ENCODE results near the gene ERCC8. TPM values are rescaled to one million over a fixed set of nuclear protein-coding genes. Genes with fewer than 3 reads are reported as not detected.

Gene ERCC8
- total and polyA plus RNA-seq, 2 experiments from 2014 or later, result 21.6 to 53.9 TPM

GRCh38 chr5:60972231-60972630 is 27.4 kb upstream of the ERCC8 start:
- no peak for DNase-seq (ENCODE audit: low spot score)
- Histone ChIP-seq H3F3A (replicated peaks; ENCODE audit: low read depth) (no peaks in the 10 kb centered on the region), H3K79me2 (replicated peaks; ENCODE audit: insufficient read depth) (peaks cover 85% of the 10 kb centered on the region)

DNA sequence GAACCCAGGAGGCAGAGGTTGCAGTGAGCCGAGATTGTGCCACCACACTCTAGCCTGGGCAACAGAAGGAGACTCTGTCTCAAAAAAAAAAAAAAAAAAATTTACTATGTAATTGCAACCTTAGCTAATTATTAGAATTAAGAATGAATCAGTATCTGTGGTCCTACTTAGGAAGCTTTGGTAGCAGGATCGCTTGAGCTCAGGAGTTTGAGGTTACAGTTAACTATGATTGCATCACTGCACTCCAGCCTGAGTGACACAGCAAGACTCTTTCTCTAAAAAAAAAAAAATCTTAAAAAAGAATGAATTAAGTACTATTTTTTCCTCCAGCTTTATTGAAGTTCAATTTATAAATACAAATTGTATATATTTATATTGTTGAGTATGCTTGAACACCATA is 16.8 kb upstream of the ERCC8 start:
- H3K79me2 ChIP-seq (replicated peaks; ENCODE audit: insufficient read depth), result peaks cover 53% of the 10 kb centered on the region
- no peak overlapping the region for H2AFZ ChIP-seq
- H3K36me3 ChIP-seq (ENCODE audit: insufficient read depth), result no peaks in the 10 kb centered on the region
- DNase-seq (ENCODE audit: low spot score), result no peak
- peaks cover 3% of the 10 kb centered on the region; the same call in 1 of the 2 replicates for H4K20me1 ChIP-seq (replicated peaks; ENCODE audit: insufficient read depth)
- ATAC-seq, result no peak
- no peaks in the 10 kb centered on the region for H3K27me3 ChIP-seq (ENCODE audit: insufficient read depth)
- no peaks in the 10 kb centered on the region for H3F3A ChIP-seq (replicated peaks; ENCODE audit: low read depth)
- no peak overlapping the region for H3K27ac ChIP-seq (ENCODE audit: low read depth)
- Mint-ChIP-seq H3K4me3 (no peak overlapping the region), H3K9me3 (peaks cover 3% of the 10 kb centered on the region; the same call in 2 of the 3 replicates), H3K27ac (no peak overlapping the region), H3K36me3 (ENCODE audit: low read depth) (no peaks in the 10 kb centered on the region; the same call in 2 of the 3 replicates), H3K4me1 (no peaks in the 10 kb centered on the region), H3K27me3 (ENCODE audit: insufficient read depth, low read depth, poor library complexity) (peaks cover 2% of the 10 kb centered on the region)
- no peak overlapping the region for H3K4me3 ChIP-seq
- no peaks in the 10 kb centered on the region for H3K4me1 ChIP-seq (ENCODE audit: insufficient read depth)
- H3K9me2 ChIP-seq (ENCODE audit: insufficient read depth), result no peaks in the 10 kb centered on the region
- no peak overlapping the region for H3K4me2 ChIP-seq
- no peak for TF ChIP-seq CREB1 (CRISPR knock-in tag; IDR thresholded peaks at IDR 0.05; ENCODE audit: low read depth)
- TF ChIP-seq EZH2phosphoT487 (IDR thresholded peaks at IDR 0.05; ENCODE audit: unreplicated experiment), result no peak
- TF ChIP-seq, protein P1, sequence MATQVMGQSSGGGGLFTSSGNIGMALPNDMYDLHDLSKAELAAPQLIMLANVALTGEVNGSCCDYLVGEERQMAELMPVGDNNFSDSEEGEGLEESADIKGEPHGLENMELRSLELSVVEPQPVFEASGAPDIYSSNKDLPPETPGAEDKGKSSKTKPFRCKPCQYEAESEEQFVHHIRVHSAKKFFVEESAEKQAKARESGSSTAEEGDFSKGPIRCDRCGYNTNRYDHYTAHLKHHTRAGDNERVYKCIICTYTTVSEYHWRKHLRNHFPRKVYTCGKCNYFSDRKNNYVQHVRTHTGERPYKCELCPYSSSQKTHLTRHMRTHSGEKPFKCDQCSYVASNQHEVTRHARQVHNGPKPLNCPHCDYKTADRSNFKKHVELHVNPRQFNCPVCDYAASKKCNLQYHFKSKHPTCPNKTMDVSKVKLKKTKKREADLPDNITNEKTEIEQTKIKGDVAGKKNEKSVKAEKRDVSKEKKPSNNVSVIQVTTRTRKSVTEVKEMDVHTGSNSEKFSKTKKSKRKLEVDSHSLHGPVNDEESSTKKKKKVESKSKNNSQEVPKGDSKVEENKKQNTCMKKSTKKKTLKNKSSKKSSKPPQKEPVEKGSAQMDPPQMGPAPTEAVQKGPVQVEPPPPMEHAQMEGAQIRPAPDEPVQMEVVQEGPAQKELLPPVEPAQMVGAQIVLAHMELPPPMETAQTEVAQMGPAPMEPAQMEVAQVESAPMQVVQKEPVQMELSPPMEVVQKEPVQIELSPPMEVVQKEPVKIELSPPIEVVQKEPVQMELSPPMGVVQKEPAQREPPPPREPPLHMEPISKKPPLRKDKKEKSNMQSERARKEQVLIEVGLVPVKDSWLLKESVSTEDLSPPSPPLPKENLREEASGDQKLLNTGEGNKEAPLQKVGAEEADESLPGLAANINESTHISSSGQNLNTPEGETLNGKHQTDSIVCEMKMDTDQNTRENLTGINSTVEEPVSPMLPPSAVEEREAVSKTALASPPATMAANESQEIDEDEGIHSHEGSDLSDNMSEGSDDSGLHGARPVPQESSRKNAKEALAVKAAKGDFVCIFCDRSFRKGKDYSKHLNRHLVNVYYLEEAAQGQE (IDR thresholded peaks at IDR 0.05; ENCODE audit: unreplicated experiment), result no peak
- no peak for TF ChIP-seq EZH2 (IDR thresholded peaks at IDR 0.05; ENCODE audit: low read depth, unreplicated experiment)
- no peak for TF ChIP-seq STAT1 (IDR thresholded peaks at IDR 0.05; ENCODE audit: unreplicated experiment)
- no peak for TF ChIP-seq ZNF114 (CRISPR knock-in tag; IDR thresholded peaks at IDR 0.05)
- no peak for TF ChIP-seq ZNF331 (CRISPR knock-in tag; IDR thresholded peaks at IDR 0.05; ENCODE audit: low read depth)
- TF ChIP-seq ETS1 (IDR thresholded peaks at IDR 0.05), result no peak

More at GRCh38 chr5:60972231-60972630, 27.4 kb upstream of the ERCC8 start:
- no peak for TF ChIP-seq JUNB (IDR thresholded peaks at IDR 0.05; ENCODE audit: unreplicated experiment)
- TF ChIP-seq, protein P1 (IDR thresholded peaks at IDR 0.05; ENCODE audit: unreplicated experiment), result no peak
- TF ChIP-seq EZH2phosphoT487 (IDR thresholded peaks at IDR 0.05; ENCODE audit: unreplicated experiment), result no peak
- TF ChIP-seq, protein P2, sequence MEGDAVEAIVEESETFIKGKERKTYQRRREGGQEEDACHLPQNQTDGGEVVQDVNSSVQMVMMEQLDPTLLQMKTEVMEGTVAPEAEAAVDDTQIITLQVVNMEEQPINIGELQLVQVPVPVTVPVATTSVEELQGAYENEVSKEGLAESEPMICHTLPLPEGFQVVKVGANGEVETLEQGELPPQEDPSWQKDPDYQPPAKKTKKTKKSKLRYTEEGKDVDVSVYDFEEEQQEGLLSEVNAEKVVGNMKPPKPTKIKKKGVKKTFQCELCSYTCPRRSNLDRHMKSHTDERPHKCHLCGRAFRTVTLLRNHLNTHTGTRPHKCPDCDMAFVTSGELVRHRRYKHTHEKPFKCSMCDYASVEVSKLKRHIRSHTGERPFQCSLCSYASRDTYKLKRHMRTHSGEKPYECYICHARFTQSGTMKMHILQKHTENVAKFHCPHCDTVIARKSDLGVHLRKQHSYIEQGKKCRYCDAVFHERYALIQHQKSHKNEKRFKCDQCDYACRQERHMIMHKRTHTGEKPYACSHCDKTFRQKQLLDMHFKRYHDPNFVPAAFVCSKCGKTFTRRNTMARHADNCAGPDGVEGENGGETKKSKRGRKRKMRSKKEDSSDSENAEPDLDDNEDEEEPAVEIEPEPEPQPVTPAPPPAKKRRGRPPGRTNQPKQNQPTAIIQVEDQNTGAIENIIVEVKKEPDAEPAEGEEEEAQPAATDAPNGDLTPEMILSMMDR (conservative IDR thresholded peaks at IDR 0.05; ENCODE audit: low read depth in 2 of 2), result no peak
- TF ChIP-seq CREB1 (CRISPR knock-in tag; IDR thresholded peaks at IDR 0.05; ENCODE audit: low read depth), result no peak
- H3K36me3 Mint-ChIP-seq (ENCODE audit: low read depth), result peaks cover 8% of the 10 kb centered on the region; the same call in 2 of the 3 replicates
- Histone ChIP-seq H2AFZ (no peak overlapping the region), H3K4me1 (ENCODE audit: insufficient read depth) (no peaks in the 10 kb centered on the region), H3K36me3 (ENCODE audit: insufficient read depth) (no peaks in the 10 kb centered on the region), H3K4me2 (no peak overlapping the region), H3K27ac (ENCODE audit: low read depth) (no peak overlapping the region), H3K4me3 (no peak overlapping the region), H3K27me3 (ENCODE audit: insufficient read depth) (no peaks in the 10 kb centered on the region), H3K9me2 (ENCODE audit: insufficient read depth) (no peaks in the 10 kb centered on the region), H4K20me1 (replicated peaks; ENCODE audit: insufficient read depth) (0 out of 2 replicates have a peak, but pooled peaks cover 4% of the 10 kb centered on the region)
- peaks cover 10% of the 10 kb centered on the region; the same call in 2 of the 3 replicates for H3K9me3 Mint-ChIP-seq
- no peaks in the 10 kb centered on the region for H3K4me1 Mint-ChIP-seq
- no peak for ATAC-seq
- H3K4me3 Mint-ChIP-seq, result no peak overlapping the region
- no peak overlapping the region for H3K27ac Mint-ChIP-seq
- H3K27me3 Mint-ChIP-seq (ENCODE audit: insufficient read depth, low read depth, poor library complexity), result no peaks in the 10 kb centered on the region

Data from GM23338 (cell line).